Stimulated activated CD8-positive, alpha-beta memory T cell treated with anti-CD3 and anti-CD28 coated beads, Interleukin-7, amount 100 ng/mL, for 24 hours (primary cell): ENCODE measurements around the gene NDUFAF8.

Source experiments
- DNase-seq: peaks from one replicate; pipeline ENCODE4 v3.0.0-alpha.2; 2020; ENCODE audit warnings: low read depth

Gene NDUFAF8

GRCh38 chr17:81238815-81239713, at the start of gene NDUFAF8, which contains the start of gene TEPSIN:
TSS of gene NDUFAF8 (plus strand) at chr17:81239318. CDS start at chr17:81239364, 46 bp downstream.
TSS of gene TEPSIN (minus strand) at chr17:81239055. CDS start at chr17:81239033, 22 bp downstream.
- DNase-seq, result peak; percentile 82

- no peak for DNase-seq
Observed at GRCh38 chr17:81189670-81190530, 49.2 kb upstream of the NDUFAF8 start.

DNA sequence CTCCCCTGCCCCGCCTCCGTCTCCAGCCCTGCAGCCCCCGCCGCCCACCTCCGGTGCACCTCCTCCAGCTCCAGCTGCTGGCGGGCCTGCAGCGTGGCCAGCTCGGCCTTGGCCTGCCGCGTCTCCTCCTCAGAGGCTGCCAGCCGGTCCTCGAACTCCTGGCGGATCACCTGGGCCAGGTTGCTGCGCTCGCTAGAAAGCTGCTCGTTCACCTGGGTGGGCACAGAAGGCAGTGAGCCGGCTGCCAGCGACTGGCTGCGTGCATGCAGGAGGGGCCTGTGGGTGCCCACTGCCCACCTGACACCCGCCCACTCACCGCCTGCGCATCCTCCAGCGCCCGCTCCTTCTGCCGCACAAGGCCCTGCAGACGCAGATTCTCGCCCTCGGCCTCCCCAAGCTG, 48.5 kb upstream of the NDUFAF8 start:
- no peak for DNase-seq

DNA sequence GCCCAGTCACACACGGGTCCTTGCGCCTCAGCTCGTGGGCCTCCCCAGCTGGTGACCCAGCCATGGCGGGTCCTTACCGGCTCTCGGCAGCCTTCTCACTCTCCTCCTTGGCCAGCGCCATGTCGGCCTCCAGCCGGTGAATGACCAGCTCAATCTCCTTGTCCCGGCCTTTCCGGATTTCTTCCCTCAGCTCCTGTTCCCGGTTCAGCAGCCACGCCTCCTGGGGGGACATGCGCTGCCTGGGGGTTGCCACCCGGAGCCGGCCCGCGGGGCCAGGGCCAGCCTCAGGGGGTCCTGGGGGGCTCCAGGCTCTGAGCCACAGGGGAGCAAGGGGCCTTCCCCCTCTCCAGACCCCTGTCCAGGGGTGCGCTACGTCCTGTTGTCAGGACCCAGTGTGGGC, 48.0 kb upstream of the NDUFAF8 start:
- DNase-seq, result no peak

GRCh38 chr17:81191646-81192045, 47.5 kb upstream of the NDUFAF8 start:
- DNase-seq, result no peak

DNA sequence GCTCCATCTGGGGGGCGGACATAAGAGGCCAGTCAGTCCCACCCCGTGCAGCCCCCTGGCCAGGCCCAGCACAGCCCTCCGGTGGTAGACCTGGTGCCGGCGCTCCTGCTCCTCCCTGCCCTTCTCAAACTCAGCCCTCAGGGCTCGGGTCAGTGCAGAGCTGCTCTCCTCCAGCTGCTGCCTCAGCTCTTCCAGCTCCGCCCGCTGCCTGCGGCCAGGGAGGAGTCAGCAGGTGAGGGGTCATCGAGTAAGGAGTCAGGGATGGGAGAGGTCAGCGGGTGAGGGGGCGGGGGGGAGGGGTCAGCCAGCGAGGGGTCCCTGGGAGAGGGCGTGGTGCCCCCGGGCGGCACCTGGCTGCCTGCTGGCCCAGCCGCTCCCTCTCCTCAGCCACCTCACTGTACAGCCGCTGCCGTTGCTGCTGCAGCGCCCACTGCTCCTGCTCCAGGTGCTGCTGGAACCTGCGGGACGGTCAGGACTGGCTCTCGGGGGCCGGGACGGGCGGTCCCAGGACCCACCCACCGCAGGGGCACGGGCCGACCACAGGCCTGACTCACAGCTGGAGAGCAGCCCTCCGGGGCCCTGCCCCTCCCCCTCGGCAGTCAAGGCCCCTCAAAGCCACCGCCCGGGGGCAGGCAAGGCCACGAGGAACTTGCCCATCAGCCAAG, 46.6 kb upstream of the NDUFAF8 start:
- no peak for DNase-seq

DNA sequence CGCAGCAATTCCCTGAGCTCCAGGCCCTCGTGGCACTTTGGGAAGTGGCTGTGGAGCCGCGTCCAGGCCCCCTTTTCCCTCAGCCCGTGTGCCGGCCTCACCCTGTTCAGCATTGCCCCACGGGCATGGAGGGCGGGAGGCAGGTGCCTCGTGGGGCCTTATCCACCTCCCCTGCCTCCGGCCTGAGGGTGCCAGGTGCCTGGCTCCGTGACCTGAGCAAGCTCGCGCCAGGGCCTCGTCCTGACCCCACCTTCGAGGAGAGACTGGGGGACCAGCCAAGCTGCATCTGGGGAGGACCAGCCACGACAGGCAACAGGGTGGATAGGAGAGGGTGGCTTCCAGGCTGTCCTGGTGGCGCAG, 46.1 kb upstream of the NDUFAF8 start:
- DNase-seq, result no peak

DNA sequence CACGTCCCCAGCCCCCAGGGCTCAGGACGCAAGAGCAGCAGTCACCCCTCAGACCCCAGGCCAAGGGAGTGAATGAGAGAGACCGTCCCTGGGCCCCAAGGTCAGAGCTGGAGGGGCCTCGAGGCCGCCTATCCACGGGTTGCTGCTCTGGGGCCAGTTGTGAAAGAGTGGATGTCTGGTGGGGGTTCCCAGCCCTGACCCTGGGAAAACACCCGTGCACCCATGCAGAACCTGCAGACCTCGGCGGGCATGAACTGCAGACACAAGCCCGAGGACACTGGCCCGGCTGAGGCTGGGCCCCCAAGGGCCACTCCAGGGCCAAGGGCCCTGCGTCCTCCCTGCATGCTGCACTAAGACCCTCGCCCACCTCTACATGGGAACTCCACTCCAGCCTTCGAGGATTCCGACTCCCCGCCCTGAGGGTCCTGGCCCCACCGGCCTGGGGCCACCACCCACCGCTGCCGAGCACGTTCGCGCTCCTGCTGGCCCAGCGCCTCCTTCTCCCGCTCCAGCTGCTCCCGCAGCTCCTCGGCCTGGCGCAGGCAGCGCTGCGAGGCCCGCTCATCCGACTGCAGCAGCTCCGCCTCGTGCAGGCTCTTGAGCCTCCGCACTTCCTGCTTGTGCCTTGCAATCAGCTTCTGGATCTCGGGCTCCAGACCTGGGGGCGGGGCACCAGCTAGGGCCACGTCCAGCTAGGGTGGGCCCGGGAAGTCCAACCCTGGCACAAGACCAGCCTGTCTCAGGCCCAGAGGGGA, 45.5 kb upstream of the NDUFAF8 start:
- no peak for DNase-seq

DNA sequence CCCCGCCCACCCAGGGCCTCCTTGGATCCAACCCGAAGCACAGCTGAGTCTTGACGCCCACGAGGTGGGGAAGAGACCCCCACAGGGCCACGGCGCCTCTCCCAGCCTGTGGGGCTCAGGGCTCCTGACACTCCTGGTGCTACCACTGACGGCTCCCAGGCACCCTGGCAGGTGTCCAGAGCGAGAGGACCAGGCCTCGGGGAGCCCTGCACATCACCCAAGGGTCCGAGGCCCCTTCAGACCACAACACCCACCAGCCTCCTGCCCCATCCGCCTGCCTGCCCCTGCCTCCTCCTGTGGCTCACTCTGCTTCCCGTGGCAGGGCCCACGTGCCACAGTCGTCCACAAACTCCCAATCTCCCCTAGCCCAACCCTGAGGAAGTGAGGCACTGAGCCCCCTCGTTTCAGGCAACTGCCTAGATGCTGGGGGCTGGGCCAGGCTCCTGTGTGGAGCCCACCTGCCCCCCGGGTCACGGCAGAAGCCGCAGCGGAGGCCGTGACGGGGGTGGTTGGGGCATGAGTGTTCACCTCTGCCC, 44.8 kb upstream of the NDUFAF8 start:
- DNase-seq, result no peak

GRCh38 chr17:81194941-81195901, 43.9 kb upstream of the NDUFAF8 start:
- no peak for DNase-seq

DNA sequence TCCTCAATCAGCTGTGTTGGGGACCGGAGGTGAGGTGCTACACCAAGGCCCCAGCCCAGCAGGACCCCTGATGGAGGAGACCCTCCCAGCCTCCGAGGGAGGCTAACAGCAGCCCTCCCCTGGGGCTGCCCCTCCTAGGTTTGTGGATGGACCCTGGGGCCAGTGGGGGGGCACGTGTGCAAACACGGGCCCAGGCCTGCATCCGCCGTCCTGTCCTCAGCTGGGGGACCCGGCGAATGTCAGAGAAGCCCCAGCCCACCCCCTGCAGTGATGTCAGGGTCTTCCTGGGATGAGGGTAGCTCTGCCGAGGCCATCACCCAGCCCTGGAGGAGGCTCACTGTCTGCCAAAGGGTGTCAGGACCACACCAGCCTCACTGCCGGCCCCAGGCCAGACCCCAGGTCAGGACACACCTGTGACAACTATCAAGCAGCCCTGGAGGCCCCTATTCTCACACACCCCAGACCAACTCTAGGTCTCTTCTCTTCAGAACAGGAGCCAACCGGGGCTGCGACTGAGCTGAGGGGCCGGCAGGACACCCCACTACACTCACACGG, 43.1 kb upstream of the NDUFAF8 start:
- no peak for DNase-seq

GRCh38 chr17:81196505-81197408, 42.4 kb upstream of the NDUFAF8 start:
- DNase-seq, result no peak

- DNase-seq, result no peak
Observed at GRCh38 chr17:81197409-81197795, 41.7 kb upstream of the NDUFAF8 start.

- no peak for DNase-seq
Observed at GRCh38 chr17:81197831-81198490, 41.2 kb upstream of the NDUFAF8 start.

- DNase-seq, result no peak
Observed at GRCh38 chr17:81198826-81199481, 40.2 kb upstream of the NDUFAF8 start.

GRCh38 chr17:81199482-81199830, 39.7 kb upstream of the NDUFAF8 start:
- no peak for DNase-seq

DNA sequence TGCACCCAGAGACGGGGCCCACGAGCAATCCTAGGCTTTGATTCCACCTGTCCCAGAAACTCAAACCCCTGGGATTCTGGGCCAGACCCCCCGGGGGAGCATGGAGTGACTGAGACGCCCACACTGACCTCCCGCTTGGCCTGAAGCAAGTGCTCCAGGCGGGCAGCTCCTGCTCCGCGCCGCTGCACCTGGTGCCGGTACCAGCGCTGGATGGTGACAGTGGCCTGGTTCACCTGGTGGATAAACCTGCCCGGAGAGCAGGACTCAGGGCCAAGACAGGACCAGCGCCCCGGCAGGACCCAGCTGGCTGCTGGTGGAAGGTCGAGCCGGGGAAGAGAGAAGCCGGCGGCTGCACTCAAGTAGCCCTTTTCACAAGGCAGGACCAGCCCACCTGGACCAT, 38.9 kb upstream of the NDUFAF8 start:
- no peak for DNase-seq
